ENCODE measurements around the gene BIK. TPM values are rescaled to one million over a fixed set of nuclear protein-coding genes. Genes with fewer than 3 reads are reported as not detected.

Gene BIK
- total and polyA plus RNA-seq, 7 donors, result not detected

- TF ChIP-seq, protein P1, sequence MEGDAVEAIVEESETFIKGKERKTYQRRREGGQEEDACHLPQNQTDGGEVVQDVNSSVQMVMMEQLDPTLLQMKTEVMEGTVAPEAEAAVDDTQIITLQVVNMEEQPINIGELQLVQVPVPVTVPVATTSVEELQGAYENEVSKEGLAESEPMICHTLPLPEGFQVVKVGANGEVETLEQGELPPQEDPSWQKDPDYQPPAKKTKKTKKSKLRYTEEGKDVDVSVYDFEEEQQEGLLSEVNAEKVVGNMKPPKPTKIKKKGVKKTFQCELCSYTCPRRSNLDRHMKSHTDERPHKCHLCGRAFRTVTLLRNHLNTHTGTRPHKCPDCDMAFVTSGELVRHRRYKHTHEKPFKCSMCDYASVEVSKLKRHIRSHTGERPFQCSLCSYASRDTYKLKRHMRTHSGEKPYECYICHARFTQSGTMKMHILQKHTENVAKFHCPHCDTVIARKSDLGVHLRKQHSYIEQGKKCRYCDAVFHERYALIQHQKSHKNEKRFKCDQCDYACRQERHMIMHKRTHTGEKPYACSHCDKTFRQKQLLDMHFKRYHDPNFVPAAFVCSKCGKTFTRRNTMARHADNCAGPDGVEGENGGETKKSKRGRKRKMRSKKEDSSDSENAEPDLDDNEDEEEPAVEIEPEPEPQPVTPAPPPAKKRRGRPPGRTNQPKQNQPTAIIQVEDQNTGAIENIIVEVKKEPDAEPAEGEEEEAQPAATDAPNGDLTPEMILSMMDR (IDR thresholded peaks at IDR 0.05), result no peak
- Histone ChIP-seq H3K27ac (no peak overlapping the region), H3K4me3 (no peak overlapping the region), H3K36me3 (ENCODE audit: insufficient read depth in 1 of 2, low read depth in 1 of 2) (peaks cover 0 to 35% of the 10 kb centered on the region in 2 donors), H3K9me3 (no peaks in the 10 kb centered on the region), H3K4me1 (peaks cover 6% of the 10 kb centered on the region), H3K27me3 (ENCODE audit: insufficient read depth in 3 of 3, low read length in 2 of 3) (peaks cover 0 to 15% (median 0%) of the 10 kb centered on the region in 3 donors)
- DNase-seq, result no peak
- ATAC-seq, result no peak
- 48 to 63% (median 50%) methylated on average over 15 to 16 of the region's 16 CpGs for WGBS, 3 donors
- intact Hi-C loops (cut with DNase I), result no loop called here
Measured at GRCh38 chr22:43129426-43130425, 19.2 kb downstream of the BIK start.

DNA sequence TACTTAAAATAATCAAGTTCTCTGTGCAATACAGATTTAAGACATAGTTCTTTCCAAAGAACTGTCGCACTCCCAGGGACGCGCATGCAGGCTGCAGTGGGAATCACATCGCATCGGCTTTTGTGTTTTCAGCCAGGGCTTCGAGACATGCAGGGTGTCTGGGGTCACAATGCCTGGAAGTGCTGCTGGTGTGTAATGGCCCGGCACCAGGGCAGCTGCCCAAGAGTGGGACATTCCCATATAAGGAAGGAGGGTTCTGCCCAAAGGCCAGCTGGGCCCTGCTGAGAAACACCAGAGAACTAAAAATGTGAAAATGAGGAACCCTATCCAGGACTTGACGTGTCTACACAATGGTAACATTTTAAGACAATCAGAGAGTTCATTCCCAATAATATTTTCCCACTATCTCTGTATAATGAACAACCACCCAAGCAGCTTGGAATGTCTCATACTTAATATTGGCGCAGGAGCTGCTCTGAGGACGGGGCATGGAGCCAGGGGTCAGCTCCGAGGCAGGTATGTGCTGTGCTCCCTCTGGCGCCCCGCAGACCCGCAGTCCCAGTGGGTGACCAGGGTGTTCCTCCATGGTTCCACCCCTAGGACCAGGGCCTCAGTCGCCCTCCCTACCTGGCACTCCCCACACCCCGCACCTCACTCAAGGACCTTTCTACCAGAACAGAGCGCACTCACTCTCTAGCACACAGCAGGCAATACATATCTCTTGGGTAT, 21.4 kb downstream of the BIK start:
- WGBS, 3 donors, result 57 to 69% (median 68%) methylated on average over 17 of the region's 17 CpGs
- Histone ChIP-seq H3K9me3 (no peaks in the 10 kb centered on the region), H3K27me3 (ENCODE audit: insufficient read depth in 3 of 3, low read length in 2 of 3) (peaks cover 0 to 15% (median 0%) of the 10 kb centered on the region in 3 donors), H3K36me3 (ENCODE audit: insufficient read depth in 1 of 2, low read depth in 1 of 2) (peaks cover 0 to 57% of the 10 kb centered on the region in 2 donors), H3K4me1 (peaks cover 6% of the 10 kb centered on the region), H3K27ac (no peak overlapping the region), H3K4me3 (no peak overlapping the region)
- no peak for ATAC-seq
- TF ChIP-seq, protein P1 (IDR thresholded peaks at IDR 0.05), result no peak
- no peak for DNase-seq
- intact Hi-C loops (cut with DNase I), result no loop called here

- Histone ChIP-seq H3K4me1 (peaks cover 6% of the 10 kb centered on the region), H3K27ac (no peak overlapping the region), H3K4me3 (no peak overlapping the region), H3K36me3 (ENCODE audit: insufficient read depth in 1 of 2, low read depth in 1 of 2) (peaks cover 0 to 71% of the 10 kb centered on the region in 2 donors), H3K27me3 (ENCODE audit: insufficient read depth in 3 of 3, low read length in 2 of 3) (peaks cover 0 to 7% (median 0%) of the 10 kb centered on the region in 3 donors), H3K9me3 (no peaks in the 10 kb centered on the region)
- DNase-seq, result no peak
- TF ChIP-seq, protein P1 (IDR thresholded peaks at IDR 0.05), result no peak
- intact Hi-C loops (cut with DNase I), result no loop called here
- WGBS, 3 donors, result 86 to 94% (median 89%) methylated on average over 9 of the region's 9 CpGs
- no peak for ATAC-seq
Measured at GRCh38 chr22:43133401-43133800, 22.9 kb downstream of the BIK start.

DNA sequence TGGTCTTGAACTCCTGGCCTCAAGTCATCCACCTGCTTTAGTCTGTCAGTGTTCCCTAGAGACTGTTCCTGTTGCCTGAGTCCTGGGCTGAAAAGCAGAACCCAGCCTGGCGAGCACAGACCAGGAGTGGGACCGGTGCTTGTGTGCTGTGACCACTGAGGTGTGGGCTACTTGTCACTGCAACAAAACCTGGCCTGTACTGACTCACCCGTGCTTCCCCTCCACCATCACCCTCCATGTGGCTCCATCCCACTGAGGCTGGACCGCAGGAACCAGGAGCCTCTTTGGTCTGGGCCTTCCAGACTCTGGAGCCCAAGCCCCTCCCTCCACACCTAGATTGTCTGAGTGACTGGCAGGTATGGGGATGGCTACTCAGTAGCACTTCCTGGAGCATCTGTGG, 24.0 kb downstream of the BIK start:
- intact Hi-C loops (cut with DNase I), result no loop called here
- no peak for ATAC-seq
- H3K27me3 ChIP-seq (ENCODE audit: insufficient read depth in 3 of 3, low read length in 2 of 3), result no peaks in the 10 kb centered on the region
- H3K4me1 ChIP-seq, result peaks cover 6% of the 10 kb centered on the region
- DNase-seq, result no peak
- H3K9me3 ChIP-seq, result no peaks in the 10 kb centered on the region
- WGBS, 3 donors, result 93 to 100% (median 99%) methylated on average over 4 of the region's 4 CpGs
- no peak overlapping the region for H3K4me3 ChIP-seq
- no peak overlapping the region for H3K27ac ChIP-seq
- peaks cover 0 to 83% of the 10 kb centered on the region in 2 donors for H3K36me3 ChIP-seq (ENCODE audit: insufficient read depth in 1 of 2, low read depth in 1 of 2)
- TF ChIP-seq, protein P1 (IDR thresholded peaks at IDR 0.05), result no peak
